Stimulated activated CD8-positive, alpha-beta memory T cell treated with anti-CD3 and anti-CD28 coated beads, Interleukin-4, amount 100 ng/mL, for 4 hours (primary cell): ENCODE measurements around the gene KIAA1614.

Source experiments
- DNase-seq, 2 donors: peaks; one replicate each; pipeline ENCODE4 v3.0.0-alpha.2; 2020; ENCODE audit warnings: low read depth in 2 of 2, low spot score in 1 of 2

The KIAA1614 gene

GRCh38 chr1:180925471-180926051, 12.9 kb downstream of the KIAA1614 start:
- DNase-seq: no peak

- no peak for DNase-seq
Observed at GRCh38 chr1:180926164-180926981, 13.7 kb downstream of the KIAA1614 start.

GRCh38 chr1:180927348-180927747, 14.7 kb downstream of the KIAA1614 start:
- no peak for DNase-seq

- DNase-seq: no peak
Observed at GRCh38 chr1:180927841-180928240, 15.1 kb downstream of the KIAA1614 start.

GRCh38 chr1:180928331-180929230, 15.9 kb downstream of the KIAA1614 start:
- no peak for DNase-seq

GRCh38 chr1:180929389-180929788, 16.7 kb downstream of the KIAA1614 start:
- no peak for DNase-seq

- no peak for DNase-seq
Observed at GRCh38 chr1:180930687-180931086, 18.0 kb downstream of the KIAA1614 start.

GRCh38 chr1:180931529-180931928, 18.8 kb downstream of the KIAA1614 start:
- DNase-seq: no peak

- DNase-seq: no peak
Observed at GRCh38 chr1:180932378-180932777, 19.7 kb downstream of the KIAA1614 start.

GRCh38 chr1:180933141-180933540, 20.4 kb downstream of the KIAA1614 start:
- no peak for DNase-seq

- DNase-seq: no peak
Observed at GRCh38 chr1:180934563-180934962, 21.9 kb downstream of the KIAA1614 start.

GRCh38 chr1:180935326-180936109, 22.8 kb downstream of the KIAA1614 start:
- DNase-seq: no peak

GRCh38 chr1:180936110-180937011, 23.7 kb downstream of the KIAA1614 start:
- no peak for DNase-seq

- no peak for DNase-seq
Observed at GRCh38 chr1:180937012-180937372, 24.3 kb downstream of the KIAA1614 start.

- no peak for DNase-seq
Observed at GRCh38 chr1:180937624-180938225, 25.0 kb downstream of the KIAA1614 start.

- no peak for DNase-seq
Observed at GRCh38 chr1:180939073-180939710, 26.5 kb downstream of the KIAA1614 start.

- no peak for DNase-seq
Observed at GRCh38 chr1:180939711-180940103, 27.0 kb downstream of the KIAA1614 start.

GRCh38 chr1:180940445-180940844, 27.7 kb downstream of the KIAA1614 start:
- no peak for DNase-seq
